Sigmoid colon (tissue), 7 donors: ENCODE measurements around the gene ACOT7. TPM values are rescaled to one million over a fixed set of nuclear protein-coding genes. Genes with fewer than 3 reads are reported as not detected.
A peak's percentile ranks its signal among the peaks of the same experiment; 100 is the strongest.
"Not testable (repeated sequence)": the region's sequence is repeated elsewhere in the genome, so short reads cannot be mapped to it uniquely, and the experiment has no call there.

Experiments used
- DNase-seq: peaks from one replicate; pipeline ENCODE4 v3.0.0-alpha.2; 2019
- H3K27ac ChIP-seq, 4 donors: fragments of 200-600 bp; sonication (generic); one replicate each; pipeline ENCODE4 v1.5.1; 2016 to 2019; ENCODE audit warnings: mild to moderate bottlenecking in 1 of 4
- H3K27me3 ChIP-seq, 3 donors: fragments of 200-600 bp; sonication (generic); one replicate each; pipeline ENCODE4 v1.5.1; 2019; ENCODE audit warnings: mild to moderate bottlenecking in 1 of 3
- H3K36me3 ChIP-seq, 4 donors: fragments of 200-600 bp; sonication (generic); one replicate each; pipeline ENCODE4 v1.5.1; 2016 to 2019
- H3K4me1 ChIP-seq, 4 donors: fragments of 200-600 bp; sonication (generic); one replicate each; pipeline ENCODE4 v1.5.1; 2017 to 2019
- H3K4me3 ChIP-seq, 4 donors: fragments of 200-600 bp; sonication (generic); one replicate each; pipeline ENCODE4 v1.5.1; 2017 to 2019; ENCODE audit warnings: mild to moderate bottlenecking in 2 of 4, moderate library complexity in 1 of 4
- H3K9me3 ChIP-seq, 4 donors: fragments of 200-600 bp in 3 of 4; sonication (generic) in 3 of 4; one replicate each; pipeline versions ENCODE4 v1.5.1 to v1.6.1; 2013 to 2019
- EP300 ChIP-seq, 4 donors: sonication (generic); formaldehyde crosslinking; IDR thresholded peaks; one replicate each; pipeline ENCODE4 v1.6.1; 2017; ENCODE audit warnings: antibody characterized with exemption in 4 of 4
- POLR2A ChIP-seq, 2 donors: fragments of 450-650 bp; IDR thresholded peaks; one replicate each; pipeline ENCODE4 v1.6.1; 2016; ENCODE audit warnings: antibody characterized with exemption in 2 of 2, mild to moderate bottlenecking in 2 of 2, moderate library complexity in 2 of 2
- POLR2AphosphoS5 ChIP-seq, 4 donors: sonication (generic); formaldehyde crosslinking; IDR thresholded peaks; one replicate each; pipeline ENCODE4 v1.6.1; 2017; ENCODE audit warnings: antibody characterized with exemption in 4 of 4
- WGBS, 2 donors: extraction: QIAGEN DNeasy Blood & Tissue Kit; methylation state at CpG; one replicate each; pipeline ENCODE4 v1.1.7; 2013; 5-methylcytosine and 5-hydroxymethylcytosine counted together
- intact Hi-C: fragments of 100-400 bp; cut with DNase I; formaldehyde crosslinking; loops from one replicate; pipeline ENCODE4 v1.15.1; 2023
- polyA plus RNA-seq, 3 donors: library from polyadenylated mRNA; stranded (reverse); fragments of 200-250 nt; gene quantifications; one replicate each; pipeline ENCODE4 v1.2.3, GENCODE V29; 2013
- total RNA-seq, 4 donors: library from RNA; depleted of rRNA; stranded (reverse); fragments of >200 nt; gene quantifications; one replicate each; pipeline ENCODE4 v1.1.0, GENCODE V29; 2016
- TF ChIP-seq, protein P1 (sequence below), 4 experiments: fragments of 450-650 bp in 3 of 4; fragments of 200-600 bp in 1 of 4; IDR thresholded peaks; one replicate each; pipeline ENCODE4 v1.5.1; 2016 to 2019; ENCODE audit warnings: antibody characterized with exemption in 4 of 4, mild to moderate bottlenecking in 3 of 4, moderate library complexity in 2 of 4
- donor health status: healthy with polysubstance abuse.
- donor health status: Bipolar disorder and iron deficiency.
- donor health status: healthy.

ACOT7 gene, protein sequence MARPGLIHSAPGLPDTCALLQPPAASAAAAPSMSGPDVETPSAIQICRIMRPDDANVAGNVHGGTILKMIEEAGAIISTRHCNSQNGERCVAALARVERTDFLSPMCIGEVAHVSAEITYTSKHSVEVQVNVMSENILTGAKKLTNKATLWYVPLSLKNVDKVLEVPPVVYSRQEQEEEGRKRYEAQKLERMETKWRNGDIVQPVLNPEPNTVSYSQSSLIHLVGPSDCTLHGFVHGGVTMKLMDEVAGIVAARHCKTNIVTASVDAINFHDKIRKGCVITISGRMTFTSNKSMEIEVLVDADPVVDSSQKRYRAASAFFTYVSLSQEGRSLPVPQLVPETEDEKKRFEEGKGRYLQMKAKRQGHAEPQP
- total RNA-seq (10 to 100 TPM; 17.9 to 26.5 (median 22.2) TPM), polyA plus RNA-seq (10 to 100 TPM; 54.7 to 81.0 (median 78.8) TPM)

DNA sequence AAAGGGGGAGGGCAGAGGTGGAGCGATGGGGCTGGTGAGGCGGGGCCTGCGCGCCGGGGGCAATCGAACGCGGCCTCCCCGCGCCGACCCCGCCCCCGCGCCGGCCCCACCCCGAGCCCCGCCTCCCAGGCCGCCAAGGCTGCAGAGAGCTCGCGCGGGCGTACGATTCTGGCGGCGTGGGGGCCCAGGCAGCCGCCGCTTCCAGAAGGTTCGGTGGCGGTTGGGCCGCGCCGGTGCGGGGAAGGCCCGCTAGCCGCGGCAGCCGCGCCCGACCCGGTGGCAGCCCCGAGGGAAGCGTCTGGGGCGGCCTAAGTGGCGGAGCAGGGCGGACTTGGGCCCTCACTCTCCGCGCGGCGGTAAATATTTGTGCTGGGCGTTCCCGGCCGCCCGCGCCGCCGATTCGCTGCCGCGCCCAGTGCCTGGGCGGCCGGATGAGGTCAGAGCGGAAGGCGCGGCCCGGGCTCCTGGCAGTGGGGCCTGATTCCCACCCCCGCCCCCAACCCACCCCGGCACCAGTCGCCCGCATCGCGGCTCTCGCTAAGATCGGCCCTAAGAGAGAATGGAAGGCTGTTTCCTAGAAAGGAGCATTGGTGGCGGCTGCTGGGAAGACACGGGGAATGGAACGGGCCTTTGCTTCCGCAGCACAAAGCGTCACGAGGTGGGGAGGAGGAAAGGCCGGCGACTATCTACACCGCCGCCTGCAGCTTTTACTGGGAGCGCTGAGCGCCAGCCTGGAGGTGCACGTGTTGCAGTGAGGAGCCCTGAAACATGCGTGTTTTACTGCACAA is at the start of gene ACOT7:
ACOT7 (minus strand) TSS at position 368 of the 788 bp plus-strand sequence. CDS start 368 bp downstream, outside the sequence.
- DNase-seq = peak; percentile 92
- WGBS, 2 donors = 0 to 1% methylated on average over 87 of the region's 87 CpGs
- peaks cover 0 to 16% (median 15%) of the 10 kb centered on the region in 4 donors for H3K4me1 ChIP-seq
- no peaks in the 10 kb centered on the region for H3K36me3 ChIP-seq
- peak within 1 kb of the TSS; percentile 47 to 67 (median 64) for H3K4me3 ChIP-seq
- intact Hi-C loops = loop anchor here (2.0 to 10.0 kb wide), 2 partner anchors 31 to 231 kb away; partner anchors contain the start of gene THAP3
- no peaks in the 10 kb centered on the region for H3K9me3 ChIP-seq
- H3K27ac ChIP-seq = peak within 1 kb of the TSS; percentile 94 to 98 (median 98)
- H3K27me3 ChIP-seq = no peaks in the 10 kb centered on the region
- TF ChIP-seq, protein P1, sequence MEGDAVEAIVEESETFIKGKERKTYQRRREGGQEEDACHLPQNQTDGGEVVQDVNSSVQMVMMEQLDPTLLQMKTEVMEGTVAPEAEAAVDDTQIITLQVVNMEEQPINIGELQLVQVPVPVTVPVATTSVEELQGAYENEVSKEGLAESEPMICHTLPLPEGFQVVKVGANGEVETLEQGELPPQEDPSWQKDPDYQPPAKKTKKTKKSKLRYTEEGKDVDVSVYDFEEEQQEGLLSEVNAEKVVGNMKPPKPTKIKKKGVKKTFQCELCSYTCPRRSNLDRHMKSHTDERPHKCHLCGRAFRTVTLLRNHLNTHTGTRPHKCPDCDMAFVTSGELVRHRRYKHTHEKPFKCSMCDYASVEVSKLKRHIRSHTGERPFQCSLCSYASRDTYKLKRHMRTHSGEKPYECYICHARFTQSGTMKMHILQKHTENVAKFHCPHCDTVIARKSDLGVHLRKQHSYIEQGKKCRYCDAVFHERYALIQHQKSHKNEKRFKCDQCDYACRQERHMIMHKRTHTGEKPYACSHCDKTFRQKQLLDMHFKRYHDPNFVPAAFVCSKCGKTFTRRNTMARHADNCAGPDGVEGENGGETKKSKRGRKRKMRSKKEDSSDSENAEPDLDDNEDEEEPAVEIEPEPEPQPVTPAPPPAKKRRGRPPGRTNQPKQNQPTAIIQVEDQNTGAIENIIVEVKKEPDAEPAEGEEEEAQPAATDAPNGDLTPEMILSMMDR (IDR thresholded peaks at IDR 0.05) = peak in 2 of 4 experiments; percentile 24 to 27
- TF ChIP-seq POLR2A (IDR thresholded peaks at IDR 0.05) (peak in 1 of 2 donors; percentile 22), POLR2AphosphoS5 (IDR thresholded peaks at IDR 0.05) (peak; percentile 19 to 63 (median 46)), EP300 (IDR thresholded peaks at IDR 0.05) (no peak)

DNA sequence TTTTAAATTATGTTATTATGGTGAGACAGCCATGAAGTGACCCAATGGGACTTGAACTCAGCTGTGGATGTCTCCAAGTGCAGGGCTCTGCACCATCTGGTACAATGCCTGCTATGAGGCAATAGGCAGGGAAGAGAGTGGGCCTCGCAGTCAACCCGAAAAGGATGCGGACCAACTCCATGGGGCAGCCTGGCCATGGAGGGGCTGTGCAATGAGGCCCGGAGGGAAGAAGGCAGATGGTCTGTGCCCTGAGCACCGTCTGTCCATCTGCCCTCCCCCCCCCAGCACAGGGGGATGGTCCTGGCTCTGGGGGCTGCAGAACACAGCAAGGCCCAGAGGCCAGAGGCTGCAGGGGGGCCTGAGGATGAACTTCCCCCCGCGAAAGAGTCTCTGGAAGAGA is 48.0 kb upstream of the ACOT7 start:
- peaks cover 0 to 9% (median 8%) of the 10 kb centered on the region in 4 donors for H3K4me1 ChIP-seq
- intact Hi-C loops = no loop called here
- peaks cover 10 to 76% (median 52%) of the 10 kb centered on the region in 3 donors for H3K27me3 ChIP-seq
- H3K36me3 ChIP-seq = no peaks in the 10 kb centered on the region
- no peak for DNase-seq
- WGBS, 2 donors = 84 to 90% methylated on average over 7 of the region's 7 CpGs
- H3K27ac ChIP-seq = no peak overlapping the region
- H3K4me3 ChIP-seq = no peak overlapping the region
- no peaks in the 10 kb centered on the region for H3K9me3 ChIP-seq
- no peak for TF ChIP-seq POLR2A (IDR thresholded peaks at IDR 0.05)

DNA sequence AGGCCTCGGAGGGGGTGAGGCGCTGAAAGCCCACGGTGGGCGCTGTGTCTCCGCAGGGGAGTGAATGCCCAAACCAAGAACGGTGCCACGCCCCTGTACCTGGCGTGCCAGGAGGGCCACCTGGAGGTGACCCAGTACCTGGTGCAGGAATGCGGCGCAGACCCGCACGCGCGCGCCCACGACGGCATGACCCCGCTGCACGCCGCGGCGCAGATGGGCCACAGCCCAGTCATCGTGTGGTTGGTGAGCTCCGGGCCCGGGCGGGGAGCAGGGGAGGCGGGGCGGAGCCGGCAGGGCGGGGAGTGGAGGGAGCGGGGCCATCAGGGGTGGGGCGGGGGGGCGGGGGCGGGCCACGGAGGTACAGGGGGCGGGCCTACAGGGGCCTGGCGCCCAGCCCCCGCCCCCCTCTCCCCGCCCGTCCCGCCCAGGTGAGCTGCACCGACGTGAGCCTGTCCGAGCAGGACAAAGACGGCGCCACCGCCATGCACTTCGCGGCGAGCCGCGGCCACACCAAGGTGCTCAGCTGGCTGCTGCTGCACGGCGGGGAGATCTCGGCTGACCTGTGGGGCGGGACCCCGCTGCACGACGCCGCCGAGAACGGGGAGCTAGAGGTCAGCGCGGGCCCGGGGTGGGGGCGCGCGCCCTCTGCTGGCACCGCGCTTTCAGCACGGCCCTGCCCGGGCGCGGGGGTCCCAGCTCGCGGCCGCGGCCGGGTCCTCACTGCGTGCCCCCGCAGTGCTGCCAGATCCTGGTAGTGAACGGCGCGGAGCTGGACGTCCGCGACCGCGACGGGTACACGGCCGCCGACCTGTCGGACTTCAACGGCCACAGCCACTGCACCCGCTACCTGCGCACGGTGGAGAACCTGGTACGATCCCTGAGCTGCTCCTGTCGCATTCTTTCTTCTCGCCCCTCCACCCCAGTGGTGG is 46.9 kb upstream of the ACOT7 start:
- Histone ChIP-seq H3K4me3 (peak overlapping the region in 1 of 4 donors; percentile 23), H3K27ac (no peak overlapping the region), H3K9me3 (no peaks in the 10 kb centered on the region), H3K4me1 (peaks cover 0 to 9% (median 8%) of the 10 kb centered on the region in 4 donors), H3K36me3 (no peaks in the 10 kb centered on the region), H3K27me3 (peaks cover 10 to 71% (median 48%) of the 10 kb centered on the region in 3 donors)
- intact Hi-C loops = no loop called here
- DNase-seq = no peak
- TF ChIP-seq POLR2A (IDR thresholded peaks at IDR 0.05) = no peak
- TF ChIP-seq, protein P1 (IDR thresholded peaks at IDR 0.05) = peak in 1 of 4 experiments; percentile 22
- 7 to 18% methylated on average over 99 to 100 of the region's 101 CpGs for WGBS, 2 donors

DNA sequence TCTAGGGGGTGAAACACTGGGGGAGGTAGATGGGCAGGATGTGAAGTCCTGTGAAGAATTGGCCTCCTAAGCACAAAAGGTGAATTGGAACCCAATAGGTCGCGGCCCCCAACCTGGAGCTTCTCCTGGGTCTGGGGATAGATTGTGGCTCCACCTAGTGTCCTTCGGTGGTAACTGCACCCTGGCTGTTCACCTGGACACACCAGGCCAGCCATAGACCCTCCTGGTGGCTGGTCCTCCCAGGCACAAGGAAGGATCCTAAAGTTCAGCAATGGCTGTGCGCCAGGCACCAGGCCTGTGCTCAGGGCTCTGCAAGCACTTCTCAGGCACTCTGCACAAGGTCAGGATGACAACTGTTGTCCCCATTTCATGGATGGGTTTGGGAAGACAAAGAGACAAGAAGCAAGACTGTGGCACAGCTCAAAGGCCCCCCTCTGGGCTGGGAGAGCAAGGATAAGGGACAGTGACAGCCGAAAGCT is 44.5 kb upstream of the ACOT7 start:
- TF ChIP-seq, protein P1 (IDR thresholded peaks at IDR 0.05) = peak; percentile 38 to 96 (median 70)
- TF ChIP-seq POLR2AphosphoS5 (IDR thresholded peaks at IDR 0.05) = no peak
- Histone ChIP-seq H3K9me3 (no peaks in the 10 kb centered on the region), H3K4me1 (peaks cover 0 to 9% (median 8%) of the 10 kb centered on the region in 4 donors), H3K4me3 (no peak overlapping the region), H3K27ac (no peak overlapping the region), H3K36me3 (no peaks in the 10 kb centered on the region), H3K27me3 (peaks cover 10 to 58% (median 48%) of the 10 kb centered on the region in 3 donors)
- WGBS, 2 donors = 13 to 16% methylated on average over 5 of the region's 5 CpGs
- intact Hi-C loops = no loop called here
- no peak for DNase-seq

DNA sequence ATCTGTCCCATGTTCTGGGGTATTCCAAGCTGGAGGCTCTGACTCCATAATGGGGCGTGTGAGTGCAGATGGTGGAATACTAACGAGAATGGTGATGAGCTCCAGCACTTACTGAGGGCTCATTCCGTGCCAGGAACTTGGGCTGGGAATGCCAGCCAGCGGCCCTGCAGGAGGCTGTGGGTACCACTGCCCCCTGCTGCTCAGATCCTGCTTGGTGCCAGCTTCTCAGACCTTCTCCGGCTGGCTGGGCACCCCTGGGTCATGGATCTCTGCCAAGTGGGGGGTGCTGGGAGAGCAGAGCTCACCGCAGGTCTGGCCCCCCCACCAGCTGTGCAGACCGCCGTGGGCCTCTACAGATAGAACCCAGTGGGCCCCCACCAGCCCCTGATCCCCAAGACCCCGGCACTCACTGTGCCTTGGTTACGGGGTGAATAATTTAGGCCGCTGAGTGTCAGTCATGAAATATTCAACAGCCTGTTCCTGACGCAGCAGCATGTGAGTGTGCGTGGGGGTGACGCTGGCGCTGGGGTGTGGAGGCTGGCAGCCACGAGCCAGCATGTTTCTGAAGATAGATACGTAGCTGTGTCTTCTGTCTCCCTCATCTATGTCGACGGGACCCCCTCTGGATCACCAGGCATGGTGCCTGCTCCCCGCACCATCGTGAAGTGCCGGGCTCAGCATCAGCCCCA is 43.6 kb upstream of the ACOT7 start:
- intact Hi-C loops, H3K36me3 ChIP-seq, DNase-seq, H3K4me1 ChIP-seq, H3K9me3 ChIP-seq, H3K27ac ChIP-seq, H3K4me3 ChIP-seq: not testable (repeated sequence)
- 56 to 66% methylated on average over 22 of the region's 22 CpGs for WGBS, 2 donors
- peaks cover 10 to 54% (median 48%) of the 10 kb centered on the region in 3 donors for H3K27me3 ChIP-seq

DNA sequence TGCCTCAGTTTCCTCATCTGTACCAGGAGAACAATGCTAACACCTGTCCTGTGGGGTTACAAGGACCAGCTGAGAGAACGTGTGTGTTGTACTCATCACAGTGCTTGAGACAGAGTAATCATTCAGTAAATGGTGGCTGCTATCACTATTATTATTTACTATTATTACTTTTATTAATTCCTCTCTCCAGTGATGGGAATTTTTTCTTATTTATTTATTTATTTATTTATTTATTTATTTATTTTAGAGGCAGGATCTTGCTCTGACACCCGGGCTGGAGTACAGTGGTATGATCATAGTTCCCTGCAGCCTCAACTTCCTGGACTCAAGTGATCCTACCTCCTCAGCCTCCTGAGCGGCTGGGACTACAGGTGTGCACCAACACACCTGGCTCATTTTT is 42.7 kb upstream of the ACOT7 start:
- H3K36me3 ChIP-seq, H3K27ac ChIP-seq, intact Hi-C loops, DNase-seq, H3K4me1 ChIP-seq, H3K4me3 ChIP-seq, H3K9me3 ChIP-seq: not testable (repeated sequence)
- 78 to 82% methylated on average over 3 of the region's 3 CpGs for WGBS, 2 donors
- H3K27me3 ChIP-seq = peaks cover 10 to 45% (median 42%) of the 10 kb centered on the region in 3 donors
